HTR-8/SVneo (cell line): ENCODE data around the gene CATSPER3.
A peak's percentile ranks its signal among the peaks of the same experiment; 100 is the strongest.

Experiments used
- DNase-seq: peaks from one replicate; pipeline ENCODE4 v3.0.0; 2011; ENCODE audit warnings: low spot score, mixed read lengths; ENCODE audit not compliant: insufficient read length
- FAIRE-seq: peaks from 2 replicates; lab custom pipeline; 2011; peaks lifted over from hg19 to GRCh38; lab: Jason Lieb, UNC

Gene CATSPER3

GRCh38 chr5:134967607-134968006 lies at the start of gene CATSPER3:
Gene CATSPER3, plus strand, starts transcription at chr5:134967907. Its CDS starts 85 bp downstream, at chr5:134967992.
- DNase-seq (no peak), FAIRE-seq (no peak)

- DNase-seq (no peak), FAIRE-seq (no peak)
Measured at GRCh38 chr5:134918861-134919260, 48.8 kb upstream of the CATSPER3 start.

- FAIRE-seq = no peak
Measured at GRCh38 chr5:134920848-134921575, 46.7 kb upstream of the CATSPER3 start.

DNA sequence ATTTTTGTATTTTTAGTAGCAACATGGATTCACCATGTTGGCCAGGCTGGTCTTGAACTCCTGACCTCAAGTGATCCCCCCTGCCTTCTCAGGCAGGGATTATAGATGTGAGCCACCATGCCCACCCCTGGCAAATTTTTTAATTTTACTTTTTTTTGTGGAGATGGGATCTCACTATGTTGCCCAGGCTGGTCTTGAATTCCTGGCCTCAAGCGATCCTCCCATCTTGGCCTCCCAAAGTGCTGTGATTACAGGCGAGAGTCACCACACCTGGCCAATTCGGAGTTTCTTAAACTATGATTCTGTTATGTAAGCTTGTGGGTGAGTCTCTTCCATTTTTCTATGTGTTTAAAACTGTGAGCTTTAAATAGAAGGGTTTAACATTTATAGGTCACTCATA lies 35.2 kb upstream of the CATSPER3 start:
- no peak for FAIRE-seq

More at GRCh38 chr5:134920848-134921575, 46.7 kb upstream of the CATSPER3 start:
- no peak for DNase-seq

GRCh38 chr5:134934202-134934601 lies 33.5 kb upstream of the CATSPER3 start:
- DNase-seq (no peak), FAIRE-seq (no peak)

More for the DNA sequence above, 35.2 kb upstream of the CATSPER3 start:
- DNase-seq = no peak

DNA sequence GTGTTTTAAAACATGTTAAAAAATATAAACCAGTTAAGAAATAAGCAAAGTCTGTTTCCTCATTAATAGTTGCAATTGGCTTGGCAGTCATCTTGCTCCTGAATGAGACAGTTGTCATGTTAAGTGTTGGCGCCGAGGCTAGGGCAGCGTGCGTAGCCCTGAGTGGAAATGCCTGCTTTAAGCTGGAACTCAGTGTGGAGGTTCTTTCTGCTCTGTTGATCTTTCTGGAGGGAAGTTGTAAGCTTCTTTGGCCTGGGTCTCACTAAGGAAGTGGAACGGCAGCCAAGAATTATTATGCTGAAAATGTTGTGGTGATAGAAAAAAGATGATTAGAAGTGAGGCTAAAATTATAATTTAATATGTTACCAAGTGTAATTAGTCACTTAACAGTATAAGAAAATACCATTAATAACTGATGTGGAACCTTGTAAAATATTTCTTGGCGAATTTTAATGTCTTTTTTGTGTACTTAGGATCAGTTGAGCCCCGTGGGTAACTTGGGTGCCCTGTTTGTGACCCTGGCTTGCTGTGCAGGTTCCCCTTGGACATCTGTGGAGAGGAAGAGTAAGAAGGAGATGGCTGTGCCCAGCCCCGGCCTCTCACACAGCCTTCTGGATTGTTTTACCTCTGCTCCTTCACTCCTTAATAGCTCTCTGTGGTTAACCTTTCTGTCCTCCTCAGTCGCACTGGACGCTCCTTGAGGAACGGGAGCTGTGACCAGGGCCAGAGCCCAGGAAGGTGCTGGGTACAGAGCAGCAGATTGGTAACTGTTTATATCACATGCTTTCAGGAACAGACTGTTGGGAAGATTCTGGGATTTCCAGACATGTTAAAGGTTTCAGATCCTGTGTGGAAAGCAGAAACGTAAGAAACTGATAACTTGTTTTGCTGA lies 31.8 kb upstream of the CATSPER3 start:
- FAIRE-seq (no peak), DNase-seq (no peak)

DNA sequence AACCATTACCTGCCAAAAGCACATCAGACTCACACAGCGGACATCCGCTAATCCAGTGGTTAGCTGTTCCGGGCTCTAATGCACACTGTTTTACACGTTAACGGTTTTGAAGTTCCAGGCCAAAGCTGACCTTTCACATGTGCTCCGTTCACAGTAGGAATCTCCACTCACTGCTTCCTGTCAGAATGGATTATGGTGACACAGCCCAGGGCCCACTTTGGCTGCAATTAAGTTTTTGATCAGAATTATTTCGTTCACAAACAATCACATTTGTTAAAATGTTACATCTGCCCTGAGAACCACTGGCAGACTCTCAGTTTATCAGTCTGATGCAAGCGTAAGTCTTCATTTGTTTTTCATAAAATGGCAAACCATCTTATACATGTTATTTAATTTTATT lies 30.2 kb upstream of the CATSPER3 start:
- FAIRE-seq (no peak), DNase-seq (no peak)

DNA sequence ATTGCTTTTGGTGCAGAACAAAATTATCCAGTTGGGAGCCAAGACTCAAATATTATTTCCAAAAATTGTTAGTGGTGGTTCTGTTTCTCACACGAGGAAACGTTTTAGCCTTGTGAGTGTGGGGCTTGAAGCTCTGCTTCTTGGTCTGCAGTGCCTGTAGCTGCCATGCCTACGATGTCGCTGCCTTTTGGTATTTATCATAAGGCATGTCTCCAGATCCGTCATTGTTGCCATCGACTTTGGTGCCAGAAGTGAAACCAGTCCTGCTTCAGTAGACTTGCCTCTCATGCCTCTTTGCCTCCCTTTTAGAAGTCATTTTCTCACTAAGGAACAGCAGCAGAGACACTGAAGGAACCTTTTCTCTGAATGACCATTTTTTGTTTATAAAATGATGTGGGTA lies 29.7 kb upstream of the CATSPER3 start:
- DNase-seq = no peak
- no peak for FAIRE-seq

DNA sequence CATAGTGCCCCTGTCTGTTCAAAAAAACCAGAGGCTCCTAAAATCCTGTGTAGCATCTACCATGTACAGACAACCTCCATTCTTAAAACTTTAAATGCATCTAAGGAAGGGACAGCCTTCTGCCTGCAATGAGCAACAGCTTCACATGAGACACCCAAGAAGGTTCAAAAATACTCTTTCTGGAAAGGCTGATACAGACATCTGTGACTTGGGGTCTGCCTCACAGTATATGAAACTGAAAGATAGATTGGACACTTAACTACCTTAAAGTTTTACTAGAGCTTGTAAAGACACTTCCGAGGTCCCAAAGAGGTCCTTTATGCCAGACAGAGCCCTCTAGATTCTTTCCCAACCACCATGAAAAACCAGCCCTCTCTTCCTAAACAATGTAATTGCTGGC lies 28.2 kb upstream of the CATSPER3 start:
- no peak for FAIRE-seq

DNA sequence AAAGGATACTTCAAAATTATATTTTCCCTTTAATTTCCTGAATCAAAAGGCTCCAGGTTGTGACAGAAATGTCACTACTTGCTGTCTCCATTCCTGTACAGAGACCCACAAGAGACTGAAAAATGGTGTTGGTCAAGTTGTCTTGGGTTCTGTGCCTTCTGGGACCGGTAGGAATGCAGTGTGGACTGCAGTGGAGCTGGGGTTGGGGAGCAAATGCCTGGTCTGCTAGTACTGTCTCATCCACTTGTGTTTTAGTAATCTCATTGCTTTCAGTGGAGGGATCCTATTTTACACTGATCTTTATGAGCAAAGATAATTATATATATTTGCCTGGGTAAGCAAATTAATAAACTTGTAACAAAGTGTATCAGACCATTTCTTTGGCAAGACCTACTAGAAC lies 24.2 kb upstream of the CATSPER3 start:
- DNase-seq (no peak), FAIRE-seq (no peak)

More for the DNA sequence above, 28.2 kb upstream of the CATSPER3 start:
- DNase-seq = no peak

DNA sequence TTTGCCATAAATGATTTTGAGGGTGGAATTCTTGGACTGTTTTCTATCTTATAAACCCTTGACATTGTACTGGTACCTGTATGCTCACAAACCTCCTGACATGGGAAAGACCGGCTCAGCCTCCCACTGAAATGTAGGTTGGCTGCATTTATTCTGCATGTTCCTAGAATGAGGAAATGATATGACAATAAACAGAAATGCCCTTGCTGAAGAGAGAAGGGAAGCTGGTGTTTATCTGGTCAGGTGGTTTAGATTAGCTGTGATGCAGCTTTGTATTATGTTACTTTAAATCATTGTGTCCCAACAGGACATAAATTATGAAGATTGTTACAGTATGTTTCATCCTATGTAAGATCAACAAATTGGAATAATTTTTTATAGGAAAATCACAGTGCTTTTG lies 23.1 kb upstream of the CATSPER3 start:
- DNase-seq = no peak
- FAIRE-seq = no peak

GRCh38 chr5:134945041-134945440 lies 22.7 kb upstream of the CATSPER3 start:
- FAIRE-seq = no peak
- DNase-seq = no peak

GRCh38 chr5:134948911-134949310 lies 18.8 kb upstream of the CATSPER3 start:
- FAIRE-seq (no peak), DNase-seq (peak; percentile 8)

DNA sequence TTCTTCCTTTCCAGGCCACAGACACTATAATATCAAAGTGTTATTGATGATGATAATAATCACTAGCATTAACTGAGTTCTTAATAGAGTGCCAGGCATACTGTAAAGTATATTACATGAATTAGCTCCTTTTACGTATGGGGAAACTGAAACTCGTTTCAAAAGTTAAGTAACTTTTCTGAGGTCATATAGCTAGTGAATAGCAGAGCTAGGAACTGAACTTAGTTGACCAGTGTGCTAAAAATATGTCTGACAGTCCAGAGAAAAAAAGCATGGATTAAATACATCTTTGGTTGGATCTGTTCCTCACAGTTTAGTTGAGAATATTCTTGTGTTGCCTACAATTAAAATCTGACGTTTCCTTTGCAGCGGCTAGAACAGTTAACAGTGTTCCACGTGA lies 18.4 kb upstream of the CATSPER3 start:
- DNase-seq = no peak
- no peak for FAIRE-seq

DNA sequence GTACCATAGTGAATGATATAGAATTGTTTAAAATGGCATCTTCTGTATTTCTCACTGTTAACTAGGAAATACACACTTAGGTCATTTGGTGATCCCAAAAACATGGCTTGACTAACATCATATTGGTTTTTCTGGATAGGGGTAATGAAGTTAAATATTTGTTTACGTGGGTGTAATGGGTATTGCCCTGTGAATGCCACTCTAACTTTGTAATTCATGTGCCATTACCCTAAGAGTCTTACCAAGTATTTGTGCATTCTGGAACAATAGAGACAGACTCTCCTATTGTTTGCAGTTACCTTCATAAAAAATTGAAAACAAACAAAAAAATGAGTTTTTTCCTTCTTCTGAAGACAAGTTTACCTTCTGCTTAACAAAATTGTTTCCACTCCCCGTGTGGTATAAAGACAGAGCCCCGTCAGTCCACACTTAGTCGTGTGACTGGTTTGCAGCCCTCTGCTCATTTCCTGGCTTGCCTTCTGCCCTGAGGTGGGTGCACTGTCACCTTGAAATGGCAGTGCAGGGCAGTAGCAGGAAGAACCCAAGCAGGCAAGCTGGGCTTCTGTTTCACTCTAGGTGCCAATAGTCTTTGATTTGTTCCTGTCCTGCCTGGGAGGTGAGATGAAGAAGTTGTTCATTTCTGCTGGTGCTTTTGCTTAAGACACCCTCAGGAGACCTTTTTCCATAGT lies 9.6 kb upstream of the CATSPER3 start:
- DNase-seq = no peak
- no peak for FAIRE-seq

DNA sequence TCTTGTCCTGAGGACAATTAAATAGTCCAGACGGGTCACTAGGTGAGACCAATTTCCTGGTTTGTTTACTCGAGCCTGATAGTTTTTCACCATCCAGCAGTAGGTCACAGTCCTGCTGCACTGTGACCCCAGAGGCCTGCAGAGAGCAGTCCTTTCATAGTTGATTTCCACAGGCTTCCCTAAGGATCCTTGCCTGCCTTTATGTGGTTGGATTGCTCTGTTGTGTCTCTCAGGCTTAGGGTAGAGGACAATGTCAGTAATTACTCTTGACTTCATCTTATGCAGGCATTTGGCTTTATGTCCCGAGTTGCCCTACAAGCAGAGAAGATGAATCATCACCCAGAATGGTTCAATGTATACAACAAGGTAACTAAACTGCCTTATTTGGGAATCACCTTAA lies 9.0 kb upstream of the CATSPER3 start:
- no peak for FAIRE-seq
- DNase-seq = no peak

DNA sequence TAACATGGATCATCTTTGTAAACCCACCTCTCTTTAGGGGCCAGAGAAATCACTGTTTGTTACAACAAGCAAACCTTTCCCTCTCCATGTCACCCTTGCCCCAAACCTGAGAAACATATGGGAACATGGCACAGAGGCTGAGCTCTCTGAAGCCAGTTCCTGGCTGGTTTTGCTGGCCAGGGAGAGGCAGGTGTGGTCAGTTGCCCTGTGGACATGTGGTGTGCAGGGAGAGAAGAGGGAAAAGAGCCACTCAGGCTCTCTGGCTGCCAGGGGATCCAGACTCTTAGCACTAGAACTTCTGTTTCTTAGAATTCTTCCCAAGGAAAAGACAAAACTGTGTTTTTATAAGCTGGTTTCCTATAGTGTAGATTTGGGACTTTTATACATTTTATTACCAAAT lies 4.6 kb upstream of the CATSPER3 start:
- FAIRE-seq (no peak), DNase-seq (no peak)

DNA sequence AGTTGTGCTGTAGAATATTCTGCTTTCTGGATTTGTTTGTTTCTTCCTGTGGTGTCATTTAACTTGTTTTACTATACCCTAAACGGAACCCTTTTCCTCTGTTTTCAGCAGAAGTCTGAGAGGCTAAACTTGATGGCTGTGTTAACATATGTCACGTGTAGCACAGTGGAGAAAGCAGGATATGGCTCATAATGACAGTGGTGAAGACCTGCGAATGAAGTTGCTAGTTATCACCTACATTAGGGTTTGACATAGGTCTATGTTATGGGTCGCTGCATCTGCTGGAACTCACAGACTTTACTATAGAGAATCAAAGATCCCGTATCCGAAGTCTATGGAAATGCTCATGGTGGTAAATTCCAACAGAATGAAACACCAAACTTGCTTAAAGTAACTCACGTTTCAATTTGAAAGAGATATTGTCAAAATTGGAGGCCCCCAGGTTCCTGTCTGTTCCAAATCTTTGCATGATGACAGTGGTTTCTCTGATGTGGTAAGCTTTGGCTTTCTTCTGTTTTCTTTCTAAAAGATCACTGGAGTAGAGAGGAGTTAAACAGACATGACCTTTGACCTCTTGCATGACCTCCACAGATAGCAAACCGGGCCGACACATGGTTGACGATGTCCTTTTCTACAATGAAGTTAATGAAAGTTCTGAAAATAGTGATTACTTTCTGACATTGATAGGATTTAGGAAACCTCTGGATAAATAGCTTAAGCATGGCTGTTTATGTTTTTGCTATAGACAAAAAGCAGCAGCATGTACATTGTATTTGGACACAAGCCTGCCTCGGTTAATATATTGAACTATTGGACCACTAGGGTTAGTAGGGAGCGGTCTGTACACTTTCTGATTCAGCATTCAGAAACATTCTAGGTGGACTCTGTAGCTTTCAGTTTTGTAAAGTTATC lies 3.1 kb upstream of the CATSPER3 start:
- DNase-seq (no peak), FAIRE-seq (no peak)

DNA sequence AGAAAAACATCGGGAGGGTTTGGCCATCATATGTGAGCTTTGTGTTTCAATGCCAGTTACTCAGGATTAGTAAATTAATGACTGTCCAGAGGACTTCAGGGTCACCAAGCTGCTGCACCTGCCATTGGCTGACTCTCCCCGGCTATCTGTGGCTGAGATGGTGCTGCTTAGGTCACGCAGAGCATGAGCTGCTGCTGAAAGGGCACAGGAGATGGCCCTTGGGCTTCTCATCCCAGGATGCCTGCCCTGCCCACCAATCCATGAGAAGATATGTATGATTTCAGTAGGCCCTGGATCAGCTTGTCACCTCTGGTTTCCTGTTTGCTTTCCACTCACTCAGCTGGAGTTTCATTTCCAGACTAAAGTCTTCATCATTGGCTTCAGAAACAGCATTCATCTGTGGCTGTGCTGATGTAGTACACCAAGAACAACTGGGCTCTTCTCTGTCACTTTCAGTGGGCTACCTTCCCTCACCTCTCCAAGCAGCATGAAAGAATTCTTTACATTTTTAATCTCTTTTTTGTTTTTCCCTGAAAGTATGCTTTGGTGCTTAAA lies 2.4 kb upstream of the CATSPER3 start:
- no peak for FAIRE-seq
- no peak for DNase-seq
